Activated CD4-positive, alpha-beta T cell treated with anti-CD3 and anti-CD28 coated beads, Interleukin-2, amount 50 U/mL, for 24 hours (primary cell): ENCODE results near the gene ATP1B2.
"Not testable (repeated sequence)": the region's sequence is repeated elsewhere in the genome, so short reads cannot be mapped to it uniquely, and the experiment has no call there.

Source experiments
- DNase-seq, 2 donors: peaks; one replicate each; pipeline ENCODE4 v3.0.0-alpha.2; 2020; ENCODE audit warnings: low read depth in 1 of 2, low spot score in 1 of 2

Gene ATP1B2

GRCh38 chr17:7650509-7651096 lies at the start of gene ATP1B2:
Gene ATP1B2, plus strand, starts transcription at chr17:7650926. Its CDS starts 593 bp downstream, at chr17:7651519.
- peak; percentile 21 to 59 for DNase-seq

GRCh38 chr17:7606280-7606679 lies 44.4 kb upstream of the ATP1B2 start:
- DNase-seq: no peak

- DNase-seq: no peak
These were observed 40.1 kb upstream of the ATP1B2 start for GRCh38 chr17:7610641-7611040.

GRCh38 chr17:7611635-7612293 lies 39.0 kb upstream of the ATP1B2 start:
- DNase-seq: no peak

GRCh38 chr17:7612294-7612640 lies 38.5 kb upstream of the ATP1B2 start:
- DNase-seq: no peak

- DNase-seq: no peak
These were observed 36.8 kb upstream of the ATP1B2 start for GRCh38 chr17:7613769-7614424.

- peak; percentile 95 to 99 for DNase-seq
These were observed 36.1 kb upstream of the ATP1B2 start, which contains the start of gene FXR2 for GRCh38 chr17:7614425-7615264. Gene FXR2, minus strand, starts transcription at chr17:7614897. Its CDS starts 365 bp downstream, at chr17:7614532.

GRCh38 chr17:7615265-7615747 lies 35.4 kb upstream of the ATP1B2 start:
- DNase-seq: no peak

- no peak for DNase-seq
These were observed 32.1 kb upstream of the ATP1B2 start for GRCh38 chr17:7618608-7619007.

- DNase-seq: no peak
These were observed 29.9 kb upstream of the ATP1B2 start for GRCh38 chr17:7620835-7621234.

GRCh38 chr17:7623661-7624060 lies 27.1 kb upstream of the ATP1B2 start:
- no peak for DNase-seq

GRCh38 chr17:7625749-7626148 lies 25.0 kb upstream of the ATP1B2 start:
- not testable (repeated sequence) for DNase-seq

GRCh38 chr17:7626307-7626706 lies 24.4 kb upstream of the ATP1B2 start:
- no peak for DNase-seq

GRCh38 chr17:7626956-7627249 lies 23.8 kb upstream of the ATP1B2 start:
- no peak for DNase-seq

GRCh38 chr17:7627250-7628121 lies 23.2 kb upstream of the ATP1B2 start, which contains the start of gene SAT2:
Gene SAT2, minus strand, starts transcription at chr17:7627821. Its CDS starts 186 bp downstream, at chr17:7627635.
- peak; percentile 52 to 82 for DNase-seq

- no peak for DNase-seq
These were observed 20.7 kb upstream of the ATP1B2 start, which contains the start of gene SHBG for GRCh38 chr17:7629939-7630571. Gene SHBG, plus strand, starts transcription at chr17:7630135. Its CDS starts 38 bp downstream, at chr17:7630173.

- DNase-seq: no peak
These were observed 19.0 kb upstream of the ATP1B2 start for GRCh38 chr17:7631398-7632380.

- DNase-seq: no peak
These were observed 18.2 kb upstream of the ATP1B2 start for GRCh38 chr17:7632492-7632894.

- DNase-seq: no peak
These were observed 17.6 kb upstream of the ATP1B2 start for GRCh38 chr17:7633093-7633492.
